Activated naive CD4-positive, alpha-beta T cell treated with anti-CD3 and anti-CD28 coated beads for 36 hours (primary cell): ENCODE results near the gene TSPAN14. TPM values are rescaled to one million over a fixed set of nuclear protein-coding genes. Genes with fewer than 3 reads are reported as not detected.

Source experiments
- CTCF ChIA-PET: fragments of 350-600 bp; sonication (Branson Sonifier 250); formaldehyde crosslinking; loops from one replicate; lab custom pipeline; 2021; ENCODE audit warnings: antibody characterized with exemption; lab: Charles Lee
- DNase-seq: peaks from one replicate; pipeline ENCODE4 v3.0.0-alpha.2; 2020
- H3K27ac Mint-ChIP-seq: one replicate; pipeline ENCODE4 v1.8.0; 2021; ENCODE audit warnings: mild to moderate bottlenecking, mixed read lengths
- H3K27me3 Mint-ChIP-seq: one replicate; pipeline ENCODE4 v1.8.0; 2021; ENCODE audit warnings: low read depth, mixed read lengths
- H3K36me3 Mint-ChIP-seq: one replicate; pipeline ENCODE4 v1.8.0; 2021; ENCODE audit warnings: low read depth, mixed read lengths
- H3K4me1 Mint-ChIP-seq: one replicate; pipeline ENCODE4 v1.8.0; 2021; ENCODE audit warnings: low read depth, mixed read lengths
- H3K4me3 Mint-ChIP-seq: one replicate; pipeline ENCODE4 v1.8.0; 2021; ENCODE audit warnings: mild to moderate bottlenecking, moderate library complexity, mixed read lengths
- H3K9me3 Mint-ChIP-seq: one replicate; pipeline ENCODE4 v1.8.0; 2021; ENCODE audit warnings: mixed read lengths
- intact Hi-C: fragments of 100-400 bp; cut with micrococcal nuclease; formaldehyde crosslinking; loops from one replicate; pipeline ENCODE4 v1.15.1; 2023
- total RNA-seq, 2 experiments: library from RNA; stranded (reverse); gene quantifications; one replicate each; pipeline ENCODE4 v1.2.3, GENCODE V29; 2021

Gene TSPAN14
- total RNA-seq, 2 experiments from 2014 or later, result 33.5 to 35.5 TPM

DNA sequence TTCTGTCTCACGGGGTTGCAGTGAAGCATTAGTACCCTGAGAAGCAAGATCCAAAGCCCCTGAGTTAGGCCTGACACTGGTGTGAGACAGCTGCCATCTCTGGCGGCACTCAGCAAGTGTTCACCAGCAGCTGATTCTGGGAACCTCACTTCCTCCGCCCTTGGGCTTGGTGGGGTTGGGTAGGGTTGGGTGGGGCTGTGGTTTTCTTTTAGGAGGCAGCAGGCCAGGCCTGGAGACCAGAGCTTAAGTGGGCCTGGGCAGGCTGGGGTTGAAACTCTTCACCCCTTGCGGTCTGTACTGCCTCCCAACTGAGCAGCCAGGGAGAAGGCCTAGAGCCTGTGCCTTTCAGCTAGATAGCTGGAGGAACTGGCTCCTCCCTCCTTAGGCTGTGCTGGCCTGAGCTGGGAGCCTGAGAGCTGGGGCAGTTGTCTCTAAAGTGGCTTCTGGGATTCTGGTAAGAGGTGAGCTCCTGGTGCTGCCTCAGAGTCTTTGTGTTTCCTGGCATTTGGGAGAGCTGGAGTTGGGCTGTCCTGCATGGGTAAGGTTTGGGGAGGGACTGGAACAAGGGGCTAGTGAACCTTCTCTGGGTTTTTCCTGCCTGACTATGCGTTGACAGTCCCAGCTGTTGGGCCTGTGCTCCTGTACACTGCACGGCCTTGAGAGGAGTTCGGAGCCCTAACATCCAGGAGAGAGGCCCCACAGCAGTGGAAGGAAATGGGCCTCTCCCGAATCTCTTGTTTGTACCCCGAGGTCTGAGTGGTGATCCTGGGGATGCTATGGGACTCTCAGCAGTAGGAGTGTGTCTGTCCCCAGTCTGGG, 5.1 kb downstream of the TSPAN14 start:
- intact Hi-C loops, result loop anchor here (1.0 to 10.0 kb wide), 6 partner anchors 9 to 1484 kb away; partner anchors contain the start of gene TMEM254
- CTCF ChIA-PET, result interaction anchor here (0.6 to 24.3 kb wide), 12 partner anchors 10 to 81 kb away, joined by 3 to 916 read pairs (median 5); no protein-coding TSS in a partner anchor
- Mint-ChIP-seq H3K4me1 (peaks cover 82% of the 10 kb centered on the region), H3K27me3 (no peaks in the 10 kb centered on the region), H3K9me3 (no peaks in the 10 kb centered on the region), H3K4me3 (peak overlapping the region; percentile 76), H3K27ac (peak overlapping the region; percentile 93), H3K36me3 (peaks cover 15% of the 10 kb centered on the region)
- peak; percentile 83 for DNase-seq

DNA sequence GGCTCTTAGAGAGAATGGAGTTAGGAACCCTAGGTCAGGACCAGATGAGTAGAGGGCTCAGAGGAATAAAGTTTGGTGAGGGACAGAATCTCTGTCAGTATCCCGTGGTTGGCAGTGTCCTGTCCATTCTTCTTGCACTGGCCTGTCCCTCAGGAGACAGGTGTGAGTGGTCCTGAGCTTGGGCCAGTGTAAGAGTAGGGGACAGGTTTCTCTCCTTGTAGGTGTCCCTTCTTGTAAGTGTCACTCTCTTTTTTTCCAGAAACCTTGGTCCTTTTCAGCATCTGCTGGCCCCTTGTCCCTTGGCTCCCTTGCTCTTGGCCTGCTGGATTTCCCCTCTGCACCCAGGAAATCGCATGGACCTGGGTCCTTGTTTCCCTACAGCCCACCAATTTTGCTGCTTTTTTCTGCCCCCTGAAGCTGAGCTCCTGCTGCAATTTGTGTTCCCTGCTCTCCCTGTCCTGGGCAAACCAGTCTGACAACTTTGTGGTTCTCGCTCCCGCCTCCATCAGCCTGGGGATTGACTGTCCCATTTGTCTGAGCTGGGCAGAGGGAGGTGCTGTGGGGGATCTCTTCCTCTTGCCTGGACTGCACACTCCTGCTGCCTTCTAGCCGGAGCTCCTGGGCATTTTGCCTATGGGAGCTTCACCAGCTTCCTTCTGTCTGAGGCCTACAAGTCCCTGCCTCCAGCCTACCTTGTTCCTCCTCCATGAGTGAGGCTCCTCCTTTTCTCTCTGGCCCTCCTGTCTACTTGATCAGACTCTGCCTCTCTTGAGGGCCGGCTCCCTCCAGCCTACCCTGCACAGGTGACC, 6.5 kb downstream of the TSPAN14 start:
- intact Hi-C loops, result no loop called here
- H3K27me3 Mint-ChIP-seq, result no peaks in the 10 kb centered on the region
- H3K4me1 Mint-ChIP-seq, result peaks cover 95% of the 10 kb centered on the region
- peak overlapping the region; percentile 93 for H3K27ac Mint-ChIP-seq
- H3K9me3 Mint-ChIP-seq, result no peaks in the 10 kb centered on the region
- peak overlapping the region; percentile 76 for H3K4me3 Mint-ChIP-seq
- peaks cover 11% of the 10 kb centered on the region for H3K36me3 Mint-ChIP-seq
- DNase-seq, result no peak
- CTCF ChIA-PET, result interaction anchor here (1.0 to 24.3 kb wide), 6 partner anchors 9 to 46 kb away, joined by 3 to 916 read pairs (median 14); no protein-coding TSS in a partner anchor

DNA sequence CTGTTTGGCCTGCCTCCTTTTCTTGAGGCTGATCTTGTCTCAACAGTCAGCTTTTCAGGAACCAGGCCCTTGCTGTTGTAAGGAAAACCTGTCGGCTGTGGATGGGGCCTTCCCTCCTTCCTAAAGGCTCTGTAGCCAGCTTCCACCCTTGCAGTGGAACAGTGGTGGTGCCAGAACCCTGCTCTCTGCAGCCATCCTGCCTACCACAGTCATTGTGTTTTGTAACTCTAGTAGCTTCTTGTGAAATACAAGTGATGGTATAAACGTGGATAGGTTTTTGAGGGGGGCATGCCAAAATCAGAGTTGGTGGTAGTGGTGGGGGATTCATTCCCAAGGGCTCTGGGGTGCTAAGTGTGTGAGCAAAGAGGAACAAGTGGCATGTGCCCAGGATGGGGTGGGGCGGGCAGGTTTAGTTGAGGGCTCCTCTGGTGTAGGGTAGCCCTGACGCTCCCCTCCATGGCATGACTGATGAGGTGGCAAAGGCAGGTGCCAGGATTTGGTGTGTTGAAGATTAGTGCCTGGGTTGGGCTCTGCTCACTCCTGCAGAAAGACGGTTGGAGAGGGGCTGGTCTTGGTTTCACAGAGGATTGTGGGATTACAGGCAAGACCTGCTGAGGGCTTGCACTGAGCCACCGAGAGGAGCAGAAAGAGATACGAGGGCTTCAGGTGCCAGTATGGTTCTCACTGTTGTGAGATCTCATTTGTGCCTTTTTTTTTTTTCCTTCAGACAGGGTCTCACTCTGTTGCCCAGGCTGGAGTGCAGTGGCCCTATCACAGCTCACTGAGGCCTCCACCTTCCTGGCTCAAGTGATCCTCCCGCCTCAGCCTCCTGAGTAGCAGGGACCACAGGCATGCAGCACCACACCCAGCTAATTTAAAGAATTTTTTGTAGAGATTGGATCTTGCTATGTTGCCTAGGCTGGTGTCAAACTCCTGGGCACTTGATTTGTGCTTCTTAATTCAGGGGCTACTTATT, 7.4 kb downstream of the TSPAN14 start:
- no peaks in the 10 kb centered on the region for H3K27me3 Mint-ChIP-seq
- intact Hi-C loops, result no loop called here
- peaks cover 5% of the 10 kb centered on the region for H3K36me3 Mint-ChIP-seq
- no peaks in the 10 kb centered on the region for H3K9me3 Mint-ChIP-seq
- H3K4me3 Mint-ChIP-seq, result peak overlapping the region; percentile 76
- peak overlapping the region; percentile 93 for H3K27ac Mint-ChIP-seq
- CTCF ChIA-PET, result interaction anchor here (1.2 to 24.3 kb wide), 7 partner anchors 8 to 45 kb away, joined by 3 to 916 read pairs (median 26); no protein-coding TSS in a partner anchor
- H3K4me1 Mint-ChIP-seq, result peaks cover 97% of the 10 kb centered on the region
- no peak for DNase-seq

- no peak for DNase-seq
- Mint-ChIP-seq H3K27ac (peak overlapping the region; percentile 54), H3K4me3 (no peak overlapping the region), H3K36me3 (peaks cover 3% of the 10 kb centered on the region), H3K9me3 (no peaks in the 10 kb centered on the region), H3K27me3 (no peaks in the 10 kb centered on the region), H3K4me1 (peaks cover 98% of the 10 kb centered on the region)
- CTCF ChIA-PET, result interaction anchor here (0.8 to 13.9 kb wide), 6 partner anchors 7 to 57 kb away, joined by 4 to 237 read pairs (median 22); no protein-coding TSS in a partner anchor
- intact Hi-C loops, result no loop called here
These were observed 8.3 kb downstream of the TSPAN14 start for GRCh38 chr10:80462299-80462980.

GRCh38 chr10:80462981-80463741, 9.1 kb downstream of the TSPAN14 start:
- intact Hi-C loops, result loop anchor here (1.0 kb wide), 2 partner anchors 8 to 9 kb away; no protein-coding TSS in a partner anchor
- peak; percentile 47 for DNase-seq
- Mint-ChIP-seq H3K4me3 (peak overlapping the region; percentile 49), H3K27me3 (no peaks in the 10 kb centered on the region), H3K27ac (peak overlapping the region; percentile 86), H3K36me3 (peaks cover 2% of the 10 kb centered on the region), H3K4me1 (peaks cover 96% of the 10 kb centered on the region), H3K9me3 (no peaks in the 10 kb centered on the region)
- CTCF ChIA-PET, result interaction anchor here (0.8 to 13.9 kb wide), 5 partner anchors 7 to 57 kb away, joined by 4 to 237 read pairs (median 24); no protein-coding TSS in a partner anchor

DNA sequence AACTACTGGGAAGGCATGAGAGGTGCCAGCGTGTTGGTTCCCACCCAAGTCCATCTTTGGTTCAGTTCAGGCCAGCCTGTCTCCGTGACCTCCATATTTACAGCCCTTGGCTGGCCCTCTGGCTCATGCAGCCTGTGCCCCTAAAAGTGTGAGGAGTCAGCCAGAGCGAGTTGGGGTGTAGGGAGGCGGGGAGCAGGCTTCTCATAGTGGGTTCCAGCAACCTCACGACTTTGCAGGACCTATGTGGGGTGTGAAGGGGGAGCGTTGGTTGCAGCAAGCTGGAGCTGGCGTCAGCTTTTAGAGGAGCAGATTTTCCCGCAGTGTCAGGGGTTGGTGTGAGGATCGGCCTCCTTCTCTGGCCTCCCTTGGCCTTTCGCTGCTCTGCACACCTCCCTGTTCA, 9.8 kb downstream of the TSPAN14 start:
- no peak for DNase-seq
- peaks cover 96% of the 10 kb centered on the region for H3K4me1 Mint-ChIP-seq
- H3K4me3 Mint-ChIP-seq, result peak overlapping the region; percentile 49
- CTCF ChIA-PET, result interaction anchor here (3.0 to 13.9 kb wide), 3 partner anchors 19 to 37 kb away, joined by 19 to 237 read pairs (median 24); no protein-coding TSS in a partner anchor
- H3K9me3 Mint-ChIP-seq, result no peaks in the 10 kb centered on the region
- H3K27me3 Mint-ChIP-seq, result no peaks in the 10 kb centered on the region
- peak overlapping the region; percentile 86 for H3K27ac Mint-ChIP-seq
- intact Hi-C loops, result loop anchor here (1.0 kb wide), 2 partner anchors 8 to 9 kb away; no protein-coding TSS in a partner anchor
- peaks cover 4% of the 10 kb centered on the region for H3K36me3 Mint-ChIP-seq

GRCh38 chr10:80464557-80465450, 10.7 kb downstream of the TSPAN14 start:
- intact Hi-C loops, result no loop called here
- peak overlapping the region; percentile 62 for H3K4me3 Mint-ChIP-seq
- CTCF ChIA-PET, result interaction anchor here (0.6 to 13.9 kb wide), 9 partner anchors 8 to 57 kb away, joined by 3 to 237 read pairs (median 4); no protein-coding TSS in a partner anchor
- DNase-seq, result peak; percentile 49
- H3K27ac Mint-ChIP-seq, result peak overlapping the region; percentile 86
- no peaks in the 10 kb centered on the region for H3K27me3 Mint-ChIP-seq
- peaks cover 95% of the 10 kb centered on the region for H3K4me1 Mint-ChIP-seq
- no peaks in the 10 kb centered on the region for H3K9me3 Mint-ChIP-seq
- peaks cover 9% of the 10 kb centered on the region for H3K36me3 Mint-ChIP-seq

- CTCF ChIA-PET, result interaction anchor here (0.6 to 13.9 kb wide), 9 partner anchors 9 to 58 kb away, joined by 3 to 237 read pairs (median 4); no protein-coding TSS in a partner anchor
- Mint-ChIP-seq H3K4me3 (peak overlapping the region; percentile 62), H3K36me3 (peaks cover 13% of the 10 kb centered on the region), H3K27me3 (no peaks in the 10 kb centered on the region), H3K9me3 (no peaks in the 10 kb centered on the region), H3K4me1 (peaks cover 94% of the 10 kb centered on the region), H3K27ac (peak overlapping the region; percentile 86)
- DNase-seq, result no peak
- intact Hi-C loops, result no loop called here
These were observed 11.3 kb downstream of the TSPAN14 start for GRCh38 chr10:80465451-80465835.

DNA sequence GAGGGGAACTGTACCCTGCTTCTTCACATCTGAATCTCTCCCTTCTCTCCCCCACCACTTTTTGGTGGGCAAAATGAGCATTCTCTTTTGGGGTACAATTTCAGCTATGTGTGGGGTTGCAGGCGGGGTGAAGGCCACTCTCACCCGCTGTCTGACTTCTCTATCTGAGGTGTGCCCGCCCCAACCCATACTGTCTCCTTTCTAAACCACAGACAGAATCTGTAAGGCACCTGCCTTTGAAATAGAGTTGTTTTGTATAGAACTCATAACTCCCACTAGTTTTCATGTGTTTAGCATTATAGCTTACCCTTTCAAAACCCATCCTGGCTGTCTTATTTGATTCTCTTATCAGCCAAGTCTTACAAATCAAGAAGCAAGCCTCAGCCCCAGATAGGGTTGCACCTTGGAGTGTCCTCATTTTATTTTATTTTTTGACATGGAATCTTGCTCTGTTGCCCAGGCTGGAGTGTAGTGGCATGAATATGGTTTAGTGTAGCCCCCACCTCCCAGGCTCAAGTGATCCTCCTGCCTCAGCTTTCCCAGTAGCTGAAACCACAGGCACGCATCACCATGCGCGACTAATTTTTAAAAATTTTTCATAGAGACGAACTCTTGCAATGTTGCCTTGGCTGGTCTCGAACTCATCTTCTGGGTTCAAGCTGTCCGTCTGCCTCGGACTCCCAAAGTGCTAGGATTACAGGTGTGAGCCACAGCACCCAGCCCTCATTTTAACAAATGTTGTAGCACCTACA, 11.9 kb downstream of the TSPAN14 start:
- peak; percentile 53 for DNase-seq
- no peaks in the 10 kb centered on the region for H3K9me3 Mint-ChIP-seq
- intact Hi-C loops, result no loop called here
- H3K27ac Mint-ChIP-seq, result peak overlapping the region; percentile 86
- CTCF ChIA-PET, result interaction anchor here (1.0 to 13.9 kb wide), 7 partner anchors 7 to 47 kb away, joined by 3 to 237 read pairs (median 5); no protein-coding TSS in a partner anchor
- H3K4me1 Mint-ChIP-seq, result peaks cover 94% of the 10 kb centered on the region
- no peaks in the 10 kb centered on the region for H3K27me3 Mint-ChIP-seq
- peaks cover 14% of the 10 kb centered on the region for H3K36me3 Mint-ChIP-seq
- H3K4me3 Mint-ChIP-seq, result peak overlapping the region; percentile 62
